GM12878 (cell line): ENCODE results near the gene MLXIP. TPM values are rescaled to one million over a fixed set of nuclear protein-coding genes. Genes with fewer than 3 reads are reported as not detected.

ENCODE experiments used
- ATAC-seq: fragments of 200-7000 bp; cut with Tn5 transposase; 3 replicates; pipeline ENCODE4 v1.9.1; 2020; ENCODE audit warnings: mild to moderate bottlenecking, moderate library complexity
- BruUV-seq: library from RNA; stranded (reverse); fragments of 400-500 nt; replicated peaks from 2 replicates; lab custom pipeline; 2021; lab: Mats Ljungman, UMichigan
- CTCF ChIA-PET: fragments of 300-600 bp; sonication (Branson Sonifier 250); formaldehyde crosslinking; extraction: SDS; loops from one replicate; lab custom pipeline; 2021; ENCODE audit warnings: inconsistent platforms; lab: Yijun Ruan, JAX
- POLR2A ChIA-PET: fragments of 350-600 bp; formaldehyde crosslinking; extraction: SDS; loops from one replicate; lab custom pipeline; 2021; ENCODE audit warnings: inconsistent platforms; lab: Charles Lee
- RAD21 ChIA-PET: fragments of 300-600 bp; sonication (Branson Sonifier 250); formaldehyde crosslinking; loops from one replicate; lab custom pipeline; 2023; ENCODE audit warnings: antibody characterized with exemption; ENCODE audit not compliant: unreplicated experiment; lab: Charles Lee
- SMC1A ChIA-PET: fragments of 300-600 bp; sonication (Branson Sonifier 250); formaldehyde crosslinking; loops from one replicate; lab custom pipeline; 2023; ENCODE audit not compliant: unreplicated experiment, uncharacterized antibody; lab: Charles Lee
- DNase-seq: peaks from one replicate; pipeline ENCODE4 v3.0.0-alpha.2; 2011; ENCODE audit warnings: low read depth, low spot score
- FAIRE-seq: peaks from 3 replicates; lab custom pipeline; 2011; peaks lifted over from hg19 to GRCh38; lab: Jason Lieb, UNC
- H2AFZ ChIP-seq: 2 replicates; pipeline ENCODE4 v1.6.0; 2011; ENCODE audit warnings: low read depth, low read length, control low read depth; ENCODE audit not compliant: control insufficient read depth
- H3K27ac ChIP-seq: 2 replicates; pipeline ENCODE4 v1.5.1; 2011; ENCODE audit warnings: control low read depth; ENCODE audit not compliant: control insufficient read depth, insufficient read depth
- H3K27me3 ChIP-seq, 2 experiments: replicated peaks in 1 of 2; 2 replicates each; pipeline versions ENCODE4 v1.6.0 to v1.6.1; 2011; ENCODE audit warnings: low read length in 1 of 2; ENCODE audit not compliant: control insufficient read depth in 2 of 2, insufficient read depth in 2 of 2
- H3K36me3 ChIP-seq, 2 experiments: 2 replicates each; pipeline ENCODE4 v1.5.1; 2011; ENCODE audit warnings: low read length in 1 of 2; ENCODE audit not compliant: control insufficient read depth in 2 of 2, insufficient read depth in 2 of 2
- H3K4me1 ChIP-seq: 2 replicates; pipeline ENCODE4 v1.6.1; 2011; ENCODE audit warnings: mild to moderate bottlenecking, low read length, moderate library complexity, mixed read lengths; ENCODE audit not compliant: control insufficient read depth, insufficient read depth
- H3K4me2 ChIP-seq: 2 replicates; pipeline ENCODE4 v1.6.0; 2011; ENCODE audit warnings: control low read depth; ENCODE audit not compliant: control insufficient read depth, insufficient read depth
- H3K4me3 ChIP-seq: fragments of 200-600 bp; sonication (generic); 2 replicates; pipeline ENCODE4 v1.5.1; 2016
- H3K79me2 ChIP-seq: 2 replicates; pipeline ENCODE4 v1.6.0; 2011; ENCODE audit warnings: low read length; ENCODE audit not compliant: control insufficient read depth, insufficient read depth
- H3K9ac ChIP-seq: 2 replicates; pipeline ENCODE4 v1.8.0; 2011; ENCODE audit warnings: low read length, control low read depth, mixed read lengths; ENCODE audit not compliant: control insufficient read depth, insufficient read depth
- H3K9me3 ChIP-seq: replicated peaks from 3 replicates; pipeline ENCODE4 v1.5.1; 2011; ENCODE audit warnings: mild to moderate bottlenecking, low read length; ENCODE audit not compliant: control insufficient read depth, insufficient read depth
- H4K20me1 ChIP-seq: 2 replicates; pipeline ENCODE4 v1.6.0; 2011; ENCODE audit not compliant: control insufficient read depth, insufficient read depth
- CHD1 ChIP-seq: IDR thresholded peaks from 2 replicates; pipeline ENCODE4 v1.6.1; 2012; ENCODE audit warnings: low read depth, low read length, improper control_type of control experiment
- HDAC2 ChIP-seq: fragments of 200-600 bp; sonication (generic); IDR thresholded peaks from 2 replicates; pipeline ENCODE4 v1.6.1; 2017
- MYB ChIP-seq: fragments of 150-350 bp; IDR thresholded peaks from 2 replicates; pipeline ENCODE4 v1.6.1; 2014; ENCODE audit warnings: mild to moderate bottlenecking, low read depth, low read length, borderline replicate concordance
- NFXL1 ChIP-seq: fragments of 450-650 bp; IDR thresholded peaks from 2 replicates; pipeline ENCODE4 v1.6.1; 2017; ENCODE audit warnings: antibody characterized with exemption, mild to moderate bottlenecking, borderline replicate concordance
- POLR2A ChIP-seq: IDR thresholded peaks from 2 replicates; pipeline ENCODE4 v1.6.1; 2011; ENCODE audit warnings: low read depth, mild to moderate bottlenecking, low read length
- SIN3A ChIP-seq: IDR thresholded peaks from 2 replicates; pipeline ENCODE4 v1.6.1; 2012; ENCODE audit warnings: low read depth, low read length, improper control_type of control experiment
- ZNF622 ChIP-seq: fragments of 450-650 bp; IDR thresholded peaks from 2 replicates; pipeline ENCODE4 v1.6.1; 2017; ENCODE audit warnings: mild to moderate bottlenecking, inconsistent platforms
- ZSCAN29 ChIP-seq: fragments of 450-650 bp; IDR thresholded peaks from 2 replicates; pipeline ENCODE4 v1.6.1; 2017; ENCODE audit warnings: mild to moderate bottlenecking, moderate library complexity
- whole genome bisulfite sequencing: methylation state at CpG from one replicate; pipeline ENCODE4 v1.1.6; 2016; ENCODE audit warnings: low lambda C conversion rate; ENCODE audit not compliant: insufficient replicate concordance, insufficient coverage; ENCODE audit errors: missing lambda C conversion rate; 5-methylcytosine and 5-hydroxymethylcytosine counted together
- in situ Hi-C: fragments of 300-500 bp; cut with MboI; formaldehyde crosslinking; loops from 9 replicates; pipeline ENCODE4 v1.14.3; 2018; ENCODE audit warnings: mixed read lengths
- intact Hi-C: fragments of 100-400 bp; cut with micrococcal nuclease; formaldehyde crosslinking; loops from one replicate; pipeline ENCODE4 v1.14.2; 2022; ENCODE audit not compliant: unreplicated experiment
- polyA plus RNA-seq, 11 experiments: library from polyadenylated mRNA; depleted of rRNA in 4 of 11; unstranded in 6 of 11; stranded (reverse) in 5 of 11; fragments of >200 nt; fragmentation: Nextera tagmentation in 4 of 11; fragmentation: Illumina TruSeq in 1 of 11; extraction: Ambion mirVana in 4 of 11; extraction: Trizol in 1 of 11; gene quantifications; 1 replicate in 1 of 11; 2 replicates in 10 of 11; pipeline versions ENCODE4 v1.2.1 to v1.2.3, GENCODE V29; 2011 to 2016; ENCODE audit warnings: inconsistent platforms in 2 of 11, missing spikeins in 2 of 11, low read depth in 1 of 11
- total RNA-seq, 4 experiments: library from RNA; depleted of rRNA in 3 of 4; stranded (reverse); fragments of >200 nt in 3 of 4; fragmentation: Illumina TruSeq in 1 of 4; extraction: Trizol in 1 of 4; gene quantifications; 2 replicates each; pipeline versions ENCODE4 v1.2.1 to v1.2.3, GENCODE V29; 2013 to 2021
- TF ChIP-seq, protein P1 (sequence below), 3 experiments: IDR thresholded peaks in 2 of 3; conservative IDR thresholded peaks in 1 of 3; 2 replicates each; pipeline ENCODE4 v1.5.1; 2011; ENCODE audit warnings: low read depth in 3 of 3, low read length in 3 of 3, mild to moderate bottlenecking in 3 of 3, control low read depth in 2 of 3, moderate library complexity in 2 of 3, inconsistent platforms in 1 of 3, mixed read lengths in 1 of 3; ENCODE audit not compliant: control insufficient read depth in 2 of 3, insufficient read depth in 1 of 3; ENCODE audit errors: extremely low read depth in 1 of 3
- TF ChIP-seq, protein P2 (sequence below): IDR thresholded peaks from 2 replicates; pipeline ENCODE4 v1.6.1; 2012; ENCODE audit warnings: low read length, inconsistent platforms
- TF ChIP-seq, protein P3 (sequence below): fragments of 450-650 bp; IDR thresholded peaks from 2 replicates; pipeline ENCODE4 v1.6.1; 2017; ENCODE audit warnings: borderline replicate concordance

The MLXIP gene
- total and polyA plus RNA-seq, 10 of the 15 experiments (the other 5 are each of a cell fraction or from before 2014, with no cell fraction given): 1.1 to 23.7 (median 7.0) TPM

DNA sequence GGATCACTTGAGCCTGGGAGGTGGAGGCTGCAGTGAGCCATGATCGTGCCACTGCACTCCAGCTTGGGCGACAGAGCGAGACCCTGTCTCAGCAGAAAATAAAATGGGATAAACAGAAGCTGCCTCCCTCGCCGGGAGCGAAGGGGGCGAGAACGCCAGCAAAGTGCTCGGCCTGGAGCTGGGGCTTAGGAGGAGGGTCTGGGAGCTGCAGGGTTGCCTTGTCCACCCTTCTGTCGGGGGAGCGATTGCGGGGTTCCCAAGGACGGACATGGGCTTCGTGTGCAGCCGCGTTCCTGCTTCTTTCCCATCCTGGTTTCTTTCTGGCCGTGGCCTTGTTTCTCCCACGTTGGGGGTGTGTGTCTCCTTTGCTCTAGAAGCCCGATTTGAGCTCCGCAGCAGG, 27.9 kb upstream of the MLXIP start:
- H3K27me3 ChIP-seq: no peaks in the 10 kb centered on the region; a peak in 1 of 4 replicates
- ChIA-PET RAD21 (no interaction called here), CTCF (interaction anchor here (0.6 to 2.5 kb wide), 8 partner anchors 73 to 304 kb away, joined by 3 to 21 read pairs (median 4); partner anchors contain the start of genes CFAP251 and RHOF), POLR2A (no interaction called here), SMC1A (no interaction called here)
- in situ Hi-C loops (no loop called here), intact Hi-C loops (no loop called here)
- no peak for FAIRE-seq
- no peaks in the 10 kb centered on the region for H3K9me3 ChIP-seq
- no peak overlapping the region for H3K27ac ChIP-seq
- H3K36me3 ChIP-seq: no peaks in the 10 kb centered on the region
- H3K79me2 ChIP-seq: no peaks in the 10 kb centered on the region
- no peaks in the 10 kb centered on the region for H4K20me1 ChIP-seq
- no peak overlapping the region for H3K4me2 ChIP-seq
- no peak overlapping the region for H2AFZ ChIP-seq
- no peak overlapping the region for H3K4me3 ChIP-seq
- no TSS peak for BruUV-seq
- 86% methylated on average over 20 of the region's 20 CpGs for WGBS
- TF ChIP-seq SIN3A: no peak
- TF ChIP-seq, protein P1, sequence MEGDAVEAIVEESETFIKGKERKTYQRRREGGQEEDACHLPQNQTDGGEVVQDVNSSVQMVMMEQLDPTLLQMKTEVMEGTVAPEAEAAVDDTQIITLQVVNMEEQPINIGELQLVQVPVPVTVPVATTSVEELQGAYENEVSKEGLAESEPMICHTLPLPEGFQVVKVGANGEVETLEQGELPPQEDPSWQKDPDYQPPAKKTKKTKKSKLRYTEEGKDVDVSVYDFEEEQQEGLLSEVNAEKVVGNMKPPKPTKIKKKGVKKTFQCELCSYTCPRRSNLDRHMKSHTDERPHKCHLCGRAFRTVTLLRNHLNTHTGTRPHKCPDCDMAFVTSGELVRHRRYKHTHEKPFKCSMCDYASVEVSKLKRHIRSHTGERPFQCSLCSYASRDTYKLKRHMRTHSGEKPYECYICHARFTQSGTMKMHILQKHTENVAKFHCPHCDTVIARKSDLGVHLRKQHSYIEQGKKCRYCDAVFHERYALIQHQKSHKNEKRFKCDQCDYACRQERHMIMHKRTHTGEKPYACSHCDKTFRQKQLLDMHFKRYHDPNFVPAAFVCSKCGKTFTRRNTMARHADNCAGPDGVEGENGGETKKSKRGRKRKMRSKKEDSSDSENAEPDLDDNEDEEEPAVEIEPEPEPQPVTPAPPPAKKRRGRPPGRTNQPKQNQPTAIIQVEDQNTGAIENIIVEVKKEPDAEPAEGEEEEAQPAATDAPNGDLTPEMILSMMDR (IDR thresholded peaks at IDR 0.05 in 2 of 3, conservative IDR thresholded peaks at IDR 0.05 in 1 of 3; ENCODE audit: control insufficient read depth in 2 of 3, extremely low read depth in 1 of 3, insufficient read depth in 1 of 3, low read depth in 3 of 3, low read length in 3 of 3): no peak
- no peak for TF ChIP-seq ZSCAN29
- TF ChIP-seq, protein P2, sequence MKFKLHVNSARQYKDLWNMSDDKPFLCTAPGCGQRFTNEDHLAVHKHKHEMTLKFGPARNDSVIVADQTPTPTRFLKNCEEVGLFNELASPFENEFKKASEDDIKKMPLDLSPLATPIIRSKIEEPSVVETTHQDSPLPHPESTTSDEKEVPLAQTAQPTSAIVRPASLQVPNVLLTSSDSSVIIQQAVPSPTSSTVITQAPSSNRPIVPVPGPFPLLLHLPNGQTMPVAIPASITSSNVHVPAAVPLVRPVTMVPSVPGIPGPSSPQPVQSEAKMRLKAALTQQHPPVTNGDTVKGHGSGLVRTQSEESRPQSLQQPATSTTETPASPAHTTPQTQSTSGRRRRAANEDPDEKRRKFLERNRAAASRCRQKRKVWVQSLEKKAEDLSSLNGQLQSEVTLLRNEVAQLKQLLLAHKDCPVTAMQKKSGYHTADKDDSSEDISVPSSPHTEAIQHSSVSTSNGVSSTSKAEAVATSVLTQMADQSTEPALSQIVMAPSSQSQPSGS: no peak
- no peak for TF ChIP-seq CHD1
- TF ChIP-seq NFXL1: no peak
- no peak for TF ChIP-seq MYB
- TF ChIP-seq, protein P3, sequence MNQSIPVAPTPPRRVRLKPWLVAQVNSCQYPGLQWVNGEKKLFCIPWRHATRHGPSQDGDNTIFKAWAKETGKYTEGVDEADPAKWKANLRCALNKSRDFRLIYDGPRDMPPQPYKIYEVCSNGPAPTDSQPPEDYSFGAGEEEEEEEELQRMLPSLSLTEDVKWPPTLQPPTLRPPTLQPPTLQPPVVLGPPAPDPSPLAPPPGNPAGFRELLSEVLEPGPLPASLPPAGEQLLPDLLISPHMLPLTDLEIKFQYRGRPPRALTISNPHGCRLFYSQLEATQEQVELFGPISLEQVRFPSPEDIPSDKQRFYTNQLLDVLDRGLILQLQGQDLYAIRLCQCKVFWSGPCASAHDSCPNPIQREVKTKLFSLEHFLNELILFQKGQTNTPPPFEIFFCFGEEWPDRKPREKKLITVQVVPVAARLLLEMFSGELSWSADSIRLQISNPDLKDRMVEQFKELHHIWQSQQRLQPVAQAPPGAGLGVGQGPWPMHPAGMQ: no peak
- TF ChIP-seq HDAC2: no peak
- TF ChIP-seq ZNF622: no peak
- TF ChIP-seq POLR2A: no peak
- no peak for DNase-seq
- ATAC-seq: no peak
- H3K4me1 ChIP-seq: no peaks in the 10 kb centered on the region
- H3K9ac ChIP-seq: no peak overlapping the region
